Measurements from ENCODE around the gene IGDCC3. TPM values are rescaled to one million over a fixed set of nuclear protein-coding genes. Genes with fewer than 3 reads are reported as not detected.

The IGDCC3 gene
- total RNA-seq, 1 experiment from 2014 or later, result 53.5 TPM

DNA sequence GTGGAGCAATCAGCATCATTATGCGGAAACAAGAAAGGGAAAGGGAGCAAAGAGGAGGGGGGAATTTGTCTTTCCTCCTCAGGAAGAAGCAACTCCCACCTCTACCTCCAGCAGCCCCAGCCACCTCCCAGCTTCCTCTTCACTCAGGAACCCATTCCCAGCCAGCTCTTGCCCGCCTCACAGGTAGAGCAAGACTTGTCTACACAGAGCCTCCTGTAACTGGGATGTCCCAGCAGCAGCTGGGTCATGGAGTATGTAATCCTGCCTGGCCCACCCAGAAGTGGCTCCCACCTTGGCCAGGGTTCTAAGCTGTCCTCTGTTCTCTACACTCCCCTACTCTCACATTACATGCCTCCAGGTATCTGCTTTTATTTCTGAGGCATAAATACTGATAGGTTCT is 14.0 kb downstream of the IGDCC3 start (continued):
- TF ChIP-seq, protein P1, sequence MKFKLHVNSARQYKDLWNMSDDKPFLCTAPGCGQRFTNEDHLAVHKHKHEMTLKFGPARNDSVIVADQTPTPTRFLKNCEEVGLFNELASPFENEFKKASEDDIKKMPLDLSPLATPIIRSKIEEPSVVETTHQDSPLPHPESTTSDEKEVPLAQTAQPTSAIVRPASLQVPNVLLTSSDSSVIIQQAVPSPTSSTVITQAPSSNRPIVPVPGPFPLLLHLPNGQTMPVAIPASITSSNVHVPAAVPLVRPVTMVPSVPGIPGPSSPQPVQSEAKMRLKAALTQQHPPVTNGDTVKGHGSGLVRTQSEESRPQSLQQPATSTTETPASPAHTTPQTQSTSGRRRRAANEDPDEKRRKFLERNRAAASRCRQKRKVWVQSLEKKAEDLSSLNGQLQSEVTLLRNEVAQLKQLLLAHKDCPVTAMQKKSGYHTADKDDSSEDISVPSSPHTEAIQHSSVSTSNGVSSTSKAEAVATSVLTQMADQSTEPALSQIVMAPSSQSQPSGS (CRISPR knock-in tag; IDR thresholded peaks at IDR 0.05; ENCODE audit: borderline replicate concordance, low read depth), result no peak

DNA sequence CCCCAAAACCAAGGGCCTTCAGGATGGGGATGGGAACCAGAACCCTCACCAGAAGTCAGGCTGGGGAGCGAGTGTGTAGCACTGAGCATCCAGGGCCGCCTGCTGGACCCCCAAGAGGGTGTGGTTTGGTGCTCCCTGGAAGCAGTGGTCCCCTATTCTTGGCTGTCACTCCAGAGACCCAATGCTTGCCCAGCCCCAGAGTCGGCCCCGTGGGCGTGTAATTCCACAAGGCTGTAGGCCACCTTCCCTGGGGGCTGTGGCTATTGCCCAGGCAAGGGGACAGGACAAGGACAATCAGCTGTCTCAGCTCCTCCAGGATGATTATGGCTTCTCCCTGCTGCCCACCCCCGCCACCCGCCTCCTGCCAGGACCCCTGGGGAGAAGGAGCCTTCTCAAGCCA is 14.5 kb downstream of the IGDCC3 start:
- no peak overlapping the region for H3K4me3 Mint-ChIP-seq
- ChIA-PET POLR2A (interaction anchor here (0.6 kb wide), 1 partner anchor 485 kb away, joined by 3 read pairs; no protein-coding TSS in a partner anchor), CTCF (interaction anchor here (0.6 to 2.7 kb wide), 5 partner anchors 9 to 767 kb away, joined by 3 to 10 read pairs (median 5); no protein-coding TSS in a partner anchor)
- H3K9me3 Mint-ChIP-seq, result no peaks in the 10 kb centered on the region
- TF ChIP-seq ATF1 (CRISPR knock-in tag; IDR thresholded peaks at IDR 0.05) (no peak), TP53 (CRISPR knock-in tag; IDR thresholded peaks at IDR 0.05) (no peak), ESRRA (CRISPR knock-in tag; IDR thresholded peaks at IDR 0.05; ENCODE audit: borderline replicate concordance) (no peak), ELF4 (CRISPR knock-in tag; IDR thresholded peaks at IDR 0.05; ENCODE audit: low read depth) (no peak), NFATC4 (CRISPR knock-in tag; IDR thresholded peaks at IDR 0.05) (no peak), ZBTB21 (CRISPR knock-in tag; IDR thresholded peaks at IDR 0.05; ENCODE audit: borderline replicate concordance) (no peak), MXD4 (CRISPR knock-in tag; IDR thresholded peaks at IDR 0.05; ENCODE audit: borderline replicate concordance) (no peak), CREB1 (CRISPR knock-in tag; IDR thresholded peaks at IDR 0.05) (no peak), MYBL2 (CRISPR knock-in tag; IDR thresholded peaks at IDR 0.05) (no peak), JUN (CRISPR knock-in tag; IDR thresholded peaks at IDR 0.05) (no peak), ZNF232 (CRISPR knock-in tag; IDR thresholded peaks at IDR 0.05) (no peak)
- TF ChIP-seq, protein P2, sequence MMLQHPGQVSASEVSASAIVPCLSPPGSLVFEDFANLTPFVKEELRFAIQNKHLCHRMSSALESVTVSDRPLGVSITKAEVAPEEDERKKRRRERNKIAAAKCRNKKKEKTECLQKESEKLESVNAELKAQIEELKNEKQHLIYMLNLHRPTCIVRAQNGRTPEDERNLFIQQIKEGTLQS (CRISPR knock-in tag; conservative IDR thresholded peaks at IDR 0.05), result no peak
- TF ChIP-seq, protein P3, sequence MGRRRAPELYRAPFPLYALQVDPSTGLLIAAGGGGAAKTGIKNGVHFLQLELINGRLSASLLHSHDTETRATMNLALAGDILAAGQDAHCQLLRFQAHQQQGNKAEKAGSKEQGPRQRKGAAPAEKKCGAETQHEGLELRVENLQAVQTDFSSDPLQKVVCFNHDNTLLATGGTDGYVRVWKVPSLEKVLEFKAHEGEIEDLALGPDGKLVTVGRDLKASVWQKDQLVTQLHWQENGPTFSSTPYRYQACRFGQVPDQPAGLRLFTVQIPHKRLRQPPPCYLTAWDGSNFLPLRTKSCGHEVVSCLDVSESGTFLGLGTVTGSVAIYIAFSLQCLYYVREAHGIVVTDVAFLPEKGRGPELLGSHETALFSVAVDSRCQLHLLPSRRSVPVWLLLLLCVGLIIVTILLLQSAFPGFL (CRISPR knock-in tag; IDR thresholded peaks at IDR 0.05; ENCODE audit: borderline replicate concordance), result no peak
- TF ChIP-seq, protein P4, sequence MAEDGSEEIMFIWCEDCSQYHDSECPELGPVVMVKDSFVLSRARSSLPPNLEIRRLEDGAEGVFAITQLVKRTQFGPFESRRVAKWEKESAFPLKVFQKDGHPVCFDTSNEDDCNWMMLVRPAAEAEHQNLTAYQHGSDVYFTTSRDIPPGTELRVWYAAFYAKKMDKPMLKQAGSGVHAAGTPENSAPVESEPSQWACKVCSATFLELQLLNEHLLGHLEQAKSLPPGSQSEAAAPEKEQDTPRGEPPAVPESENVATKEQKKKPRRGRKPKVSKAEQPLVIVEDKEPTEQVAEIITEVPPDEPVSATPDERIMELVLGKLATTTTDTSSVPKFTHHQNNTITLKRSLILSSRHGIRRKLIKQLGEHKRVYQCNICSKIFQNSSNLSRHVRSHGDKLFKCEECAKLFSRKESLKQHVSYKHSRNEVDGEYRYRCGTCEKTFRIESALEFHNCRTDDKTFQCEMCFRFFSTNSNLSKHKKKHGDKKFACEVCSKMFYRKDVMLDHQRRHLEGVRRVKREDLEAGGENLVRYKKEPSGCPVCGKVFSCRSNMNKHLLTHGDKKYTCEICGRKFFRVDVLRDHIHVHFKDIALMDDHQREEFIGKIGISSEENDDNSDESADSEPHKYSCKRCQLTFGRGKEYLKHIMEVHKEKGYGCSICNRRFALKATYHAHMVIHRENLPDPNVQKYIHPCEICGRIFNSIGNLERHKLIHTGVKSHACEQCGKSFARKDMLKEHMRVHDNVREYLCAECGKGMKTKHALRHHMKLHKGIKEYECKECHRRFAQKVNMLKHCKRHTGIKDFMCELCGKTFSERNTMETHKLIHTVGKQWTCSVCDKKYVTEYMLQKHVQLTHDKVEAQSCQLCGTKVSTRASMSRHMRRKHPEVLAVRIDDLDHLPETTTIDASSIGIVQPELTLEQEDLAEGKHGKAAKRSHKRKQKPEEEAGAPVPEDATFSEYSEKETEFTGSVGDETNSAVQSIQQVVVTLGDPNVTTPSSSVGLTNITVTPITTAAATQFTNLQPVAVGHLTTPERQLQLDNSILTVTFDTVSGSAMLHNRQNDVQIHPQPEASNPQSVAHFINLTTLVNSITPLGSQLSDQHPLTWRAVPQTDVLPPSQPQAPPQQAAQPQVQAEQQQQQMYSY (CRISPR knock-in tag; IDR thresholded peaks at IDR 0.05), result no peak
- TF ChIP-seq, protein P5, sequence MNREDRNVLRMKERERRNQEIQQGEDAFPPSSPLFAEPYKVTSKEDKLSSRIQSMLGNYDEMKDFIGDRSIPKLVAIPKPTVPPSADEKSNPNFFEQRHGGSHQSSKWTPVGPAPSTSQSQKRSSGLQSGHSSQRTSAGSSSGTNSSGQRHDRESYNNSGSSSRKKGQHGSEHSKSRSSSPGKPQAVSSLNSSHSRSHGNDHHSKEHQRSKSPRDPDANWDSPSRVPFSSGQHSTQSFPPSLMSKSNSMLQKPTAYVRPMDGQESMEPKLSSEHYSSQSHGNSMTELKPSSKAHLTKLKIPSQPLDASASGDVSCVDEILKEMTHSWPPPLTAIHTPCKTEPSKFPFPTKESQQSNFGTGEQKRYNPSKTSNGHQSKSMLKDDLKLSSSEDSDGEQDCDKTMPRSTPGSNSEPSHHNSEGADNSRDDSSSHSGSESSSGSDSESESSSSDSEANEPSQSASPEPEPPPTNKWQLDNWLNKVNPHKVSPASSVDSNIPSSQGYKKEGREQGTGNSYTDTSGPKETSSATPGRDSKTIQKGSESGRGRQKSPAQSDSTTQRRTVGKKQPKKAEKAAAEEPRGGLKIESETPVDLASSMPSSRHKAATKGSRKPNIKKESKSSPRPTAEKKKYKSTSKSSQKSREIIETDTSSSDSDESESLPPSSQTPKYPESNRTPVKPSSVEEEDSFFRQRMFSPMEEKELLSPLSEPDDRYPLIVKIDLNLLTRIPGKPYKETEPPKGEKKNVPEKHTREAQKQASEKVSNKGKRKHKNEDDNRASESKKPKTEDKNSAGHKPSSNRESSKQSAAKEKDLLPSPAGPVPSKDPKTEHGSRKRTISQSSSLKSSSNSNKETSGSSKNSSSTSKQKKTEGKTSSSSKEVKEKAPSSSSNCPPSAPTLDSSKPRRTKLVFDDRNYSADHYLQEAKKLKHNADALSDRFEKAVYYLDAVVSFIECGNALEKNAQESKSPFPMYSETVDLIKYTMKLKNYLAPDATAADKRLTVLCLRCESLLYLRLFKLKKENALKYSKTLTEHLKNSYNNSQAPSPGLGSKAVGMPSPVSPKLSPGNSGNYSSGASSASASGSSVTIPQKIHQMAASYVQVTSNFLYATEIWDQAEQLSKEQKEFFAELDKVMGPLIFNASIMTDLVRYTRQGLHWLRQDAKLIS (CRISPR knock-in tag; IDR thresholded peaks at IDR 0.05; ENCODE audit: borderline replicate concordance), result no peak
- TF ChIP-seq, protein P6, sequence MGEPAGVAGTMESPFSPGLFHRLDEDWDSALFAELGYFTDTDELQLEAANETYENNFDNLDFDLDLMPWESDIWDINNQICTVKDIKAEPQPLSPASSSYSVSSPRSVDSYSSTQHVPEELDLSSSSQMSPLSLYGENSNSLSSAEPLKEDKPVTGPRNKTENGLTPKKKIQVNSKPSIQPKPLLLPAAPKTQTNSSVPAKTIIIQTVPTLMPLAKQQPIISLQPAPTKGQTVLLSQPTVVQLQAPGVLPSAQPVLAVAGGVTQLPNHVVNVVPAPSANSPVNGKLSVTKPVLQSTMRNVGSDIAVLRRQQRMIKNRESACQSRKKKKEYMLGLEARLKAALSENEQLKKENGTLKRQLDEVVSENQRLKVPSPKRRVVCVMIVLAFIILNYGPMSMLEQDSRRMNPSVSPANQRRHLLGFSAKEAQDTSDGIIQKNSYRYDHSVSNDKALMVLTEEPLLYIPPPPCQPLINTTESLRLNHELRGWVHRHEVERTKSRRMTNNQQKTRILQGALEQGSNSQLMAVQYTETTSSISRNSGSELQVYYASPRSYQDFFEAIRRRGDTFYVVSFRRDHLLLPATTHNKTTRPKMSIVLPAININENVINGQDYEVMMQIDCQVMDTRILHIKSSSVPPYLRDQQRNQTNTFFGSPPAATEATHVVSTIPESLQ (CRISPR knock-in tag; IDR thresholded peaks at IDR 0.05), result no peak
- H3K4me1 Mint-ChIP-seq, result peaks cover 72% of the 10 kb centered on the region
- ATAC-seq (no peak), DNase-seq (ENCODE audit: low spot score) (no peak)
- peaks cover 8% of the 10 kb centered on the region for H3K27me3 Mint-ChIP-seq (ENCODE audit: low read depth)
- H3K36me3 Mint-ChIP-seq, result no peaks in the 10 kb centered on the region; the same call in 1 of the 2 replicates
- no peak overlapping the region for H3K27ac Mint-ChIP-seq
